A673 (cell line): ENCODE results near the gene GABRA1.

Experiments
- EZH2 ChIP-seq: fragments of 200-600 bp; sonication (generic); IDR thresholded peaks from 2 replicates; pipeline ENCODE4 v1.6.1; 2017; ENCODE audit warnings: borderline replicate concordance, low read depth, mild to moderate bottlenecking, mixed read lengths, antibody characterized with exemption, low read length; ENCODE audit not compliant: poor library complexity, severe bottlenecking
- TF ChIP-seq, protein P1 (sequence below): fragments of 300-800, 200-600 bp; sonication (generic); conservative IDR thresholded peaks from 2 replicates; pipeline ENCODE4 v1.5.1; 2017; ENCODE audit warnings: low read depth, mild to moderate bottlenecking, antibody characterized with exemption, low read length, moderate library complexity, mixed read lengths

DNA sequence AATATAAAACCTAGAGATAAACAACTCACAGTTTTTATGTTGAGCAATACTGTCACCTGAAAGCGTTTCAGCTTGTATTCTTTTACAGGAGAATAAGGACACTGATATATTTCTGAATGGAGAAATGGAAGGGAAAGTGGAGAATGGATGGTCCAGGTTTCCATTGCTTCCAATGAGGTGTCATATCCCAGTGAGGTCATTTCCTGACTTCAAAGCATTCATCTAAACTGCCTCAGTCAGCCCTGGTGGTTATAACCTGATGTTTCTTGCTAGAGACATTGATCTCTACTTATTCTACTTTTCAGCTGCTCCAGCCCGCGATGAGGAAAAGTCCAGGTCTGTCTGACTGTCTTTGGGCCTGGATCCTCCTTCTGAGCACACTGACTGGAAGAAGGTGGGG, 2.6 kb downstream of the GABRA1 start:
- TF ChIP-seq, protein P1, sequence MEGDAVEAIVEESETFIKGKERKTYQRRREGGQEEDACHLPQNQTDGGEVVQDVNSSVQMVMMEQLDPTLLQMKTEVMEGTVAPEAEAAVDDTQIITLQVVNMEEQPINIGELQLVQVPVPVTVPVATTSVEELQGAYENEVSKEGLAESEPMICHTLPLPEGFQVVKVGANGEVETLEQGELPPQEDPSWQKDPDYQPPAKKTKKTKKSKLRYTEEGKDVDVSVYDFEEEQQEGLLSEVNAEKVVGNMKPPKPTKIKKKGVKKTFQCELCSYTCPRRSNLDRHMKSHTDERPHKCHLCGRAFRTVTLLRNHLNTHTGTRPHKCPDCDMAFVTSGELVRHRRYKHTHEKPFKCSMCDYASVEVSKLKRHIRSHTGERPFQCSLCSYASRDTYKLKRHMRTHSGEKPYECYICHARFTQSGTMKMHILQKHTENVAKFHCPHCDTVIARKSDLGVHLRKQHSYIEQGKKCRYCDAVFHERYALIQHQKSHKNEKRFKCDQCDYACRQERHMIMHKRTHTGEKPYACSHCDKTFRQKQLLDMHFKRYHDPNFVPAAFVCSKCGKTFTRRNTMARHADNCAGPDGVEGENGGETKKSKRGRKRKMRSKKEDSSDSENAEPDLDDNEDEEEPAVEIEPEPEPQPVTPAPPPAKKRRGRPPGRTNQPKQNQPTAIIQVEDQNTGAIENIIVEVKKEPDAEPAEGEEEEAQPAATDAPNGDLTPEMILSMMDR = no peak
- TF ChIP-seq EZH2 = no peak
